HG03342 (cell line): Measurements from ENCODE around the gene RABEP2.

ENCODE experiments used
- ATAC-seq: cut with Tn5 transposase; IDR thresholded peaks from one replicate; pipeline ENCODE4 v1.9.1; 2021; ENCODE audit warnings: mild to moderate bottlenecking, moderate library complexity; ENCODE audit not compliant: unreplicated experiment

RABEP2 gene

GRCh38 chr16:28859326-28859725 lies 65.7 kb downstream of the RABEP2 start:
- ATAC-seq, result no peak

GRCh38 chr16:28858421-28858820 lies 66.6 kb downstream of the RABEP2 start:
- ATAC-seq, result no peak
